Mesendoderm (in vitro differentiated cells): ENCODE data around the gene MED29.

Experiments used
- DNase-seq: peaks from one replicate; pipeline ENCODE4 v3.0.0; 2013
- H2AK5ac ChIP-seq: 2 replicates; pipeline ENCODE4 v1.6.1; 2013; ENCODE audit warnings: low read length, inconsistent platforms
- H2BK120ac ChIP-seq: 2 replicates; pipeline ENCODE4 v1.6.1; 2013; ENCODE audit warnings: low read depth, mild to moderate bottlenecking, low read length, moderate library complexity, mixed read lengths
- H2BK15ac ChIP-seq: replicated peaks from 2 replicates; pipeline ENCODE4 v1.6.1; 2013; ENCODE audit warnings: low read depth, mild to moderate bottlenecking, moderate library complexity
- H2BK5ac ChIP-seq: 2 replicates; pipeline ENCODE4 v1.6.1; 2013; ENCODE audit warnings: low read length, inconsistent platforms
- H3K18ac ChIP-seq: 2 replicates; pipeline ENCODE4 v1.6.1; 2013; ENCODE audit warnings: mild to moderate bottlenecking, low read length, mixed read lengths
- H3K23ac ChIP-seq: one replicate; pipeline ENCODE4 v1.6.1; 2013; ENCODE audit warnings: low read length
- H3K27ac ChIP-seq: 2 replicates; pipeline ENCODE4 v1.5.1; 2013; ENCODE audit warnings: low read depth, mild to moderate bottlenecking, inconsistent platforms, low read length, moderate library complexity
- H3K27me3 ChIP-seq: 2 replicates; pipeline ENCODE4 v1.6.1; 2013; ENCODE audit warnings: low read length, control low read depth, mild to moderate bottlenecking, inconsistent platforms; ENCODE audit not compliant: insufficient read depth, poor library complexity
- H3K36me3 ChIP-seq: 2 replicates; pipeline ENCODE4 v1.6.1; 2013; ENCODE audit warnings: low read length, inconsistent platforms; ENCODE audit not compliant: control insufficient read depth, insufficient read depth
- H3K4ac ChIP-seq: one replicate; pipeline ENCODE4 v1.6.1; 2013; ENCODE audit warnings: low read depth, mild to moderate bottlenecking, low read length, moderate library complexity
- H3K4me1 ChIP-seq: 2 replicates; pipeline ENCODE4 v1.6.1; 2013; ENCODE audit warnings: low read depth, low read length, inconsistent platforms; ENCODE audit not compliant: control insufficient read depth
- H3K4me2 ChIP-seq: 2 replicates; pipeline ENCODE4 v1.6.1; 2013; ENCODE audit warnings: low read length
- H3K4me3 ChIP-seq: 2 replicates; pipeline ENCODE4 v1.5.1; 2013; ENCODE audit warnings: mild to moderate bottlenecking, low read length
- H3K56ac ChIP-seq: one replicate; pipeline ENCODE4 v1.6.1; 2013; ENCODE audit warnings: low read length
- H3K79me1 ChIP-seq: 2 replicates; pipeline ENCODE4 v1.6.1; 2013; ENCODE audit warnings: low read length, inconsistent platforms
- H3K79me2 ChIP-seq: 2 replicates; pipeline ENCODE4 v1.6.1; 2013; ENCODE audit warnings: mild to moderate bottlenecking, low read length; ENCODE audit not compliant: control insufficient read depth, insufficient read depth
- H3K9ac ChIP-seq: 2 replicates; pipeline ENCODE4 v1.6.1; 2013; ENCODE audit warnings: low read length, inconsistent platforms
- H4K5ac ChIP-seq: one replicate; pipeline ENCODE4 v1.6.1; 2013; ENCODE audit warnings: low read length
- H4K8ac ChIP-seq: one replicate; pipeline ENCODE4 v1.6.1; 2013; ENCODE audit warnings: low read depth, mild to moderate bottlenecking, control low read depth, low read length, moderate library complexity
- WGBS: extraction: QIAGEN DNeasy Blood & Tissue Kit; methylation state at CpG from one replicate; pipeline ENCODE4 v1.1.7; 2013; ENCODE audit warnings: low lambda C conversion rate, missing lambda C conversion rate; ENCODE audit not compliant: insufficient coverage; ENCODE audit errors: extremely low coverage; 5-methylcytosine and 5-hydroxymethylcytosine counted together

The MED29 gene

DNA sequence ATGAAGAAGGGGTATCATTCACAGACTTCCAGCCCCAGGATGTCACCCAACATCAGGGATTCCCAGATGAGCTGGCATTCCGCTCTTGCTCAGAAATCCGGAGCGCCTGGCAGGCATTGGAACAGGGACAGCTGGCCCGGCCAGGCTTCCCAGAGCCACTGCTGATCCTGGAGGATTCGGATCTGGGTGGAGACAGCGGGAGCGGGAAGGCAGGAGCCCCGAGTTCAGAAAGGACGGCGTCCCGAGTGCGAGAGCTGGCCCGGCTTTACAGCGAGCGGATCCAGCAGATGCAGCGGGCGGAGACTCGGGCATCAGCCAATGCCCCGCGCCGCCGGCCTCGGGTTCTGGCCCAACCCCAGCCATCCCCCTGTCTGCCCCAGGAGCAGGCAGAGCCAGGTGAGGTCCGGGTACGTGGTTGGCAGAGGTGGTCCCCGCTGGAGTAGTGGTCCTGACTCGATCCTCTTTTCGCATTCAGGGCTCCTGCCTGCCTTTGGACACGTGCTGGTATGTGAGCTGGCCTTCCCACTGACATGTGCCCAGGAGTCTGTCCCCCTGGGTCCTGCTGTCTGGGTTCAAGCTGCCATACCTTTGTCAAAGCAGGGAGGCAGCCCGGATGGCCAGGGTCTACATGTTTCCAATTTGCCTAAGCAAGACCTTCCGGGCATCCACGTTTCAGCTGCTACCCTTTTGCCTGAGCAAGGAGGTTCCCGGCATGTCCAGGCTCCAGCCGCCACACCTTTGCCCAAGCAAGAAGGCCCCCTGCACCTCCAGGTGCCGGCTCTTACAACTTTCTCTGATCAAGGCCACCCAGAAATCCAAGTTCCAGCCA is 32.3 kb downstream of the MED29 start:
- H3K4me3 ChIP-seq, result no peak overlapping the region
- no peak overlapping the region for H3K56ac ChIP-seq
- no peak overlapping the region for H3K27ac ChIP-seq
- peaks cover 3% of the 10 kb centered on the region for H3K4me1 ChIP-seq
- WGBS, result no CpG with 5 or more reads among the region's 35 CpGs
- no peak overlapping the region for H3K4me2 ChIP-seq
- H3K9ac ChIP-seq, result no peak overlapping the region
- H3K4ac ChIP-seq, result no peak overlapping the region
- H3K79me1 ChIP-seq, result peaks cover 6% of the 10 kb centered on the region
- H2AK5ac ChIP-seq, result no peak overlapping the region
- H4K8ac ChIP-seq, result no peak overlapping the region
- no peak overlapping the region for H2BK120ac ChIP-seq
- no peaks in the 10 kb centered on the region for H3K79me2 ChIP-seq
- no peak for DNase-seq
- H4K5ac ChIP-seq, result no peak overlapping the region
- H3K27me3 ChIP-seq, result no peaks in the 10 kb centered on the region
- H2BK15ac ChIP-seq, result no peak overlapping the region
- H3K18ac ChIP-seq, result no peak overlapping the region
- peaks cover 37% of the 10 kb centered on the region for H3K36me3 ChIP-seq
- no peak overlapping the region for H3K23ac ChIP-seq
- H2BK5ac ChIP-seq, result no peak overlapping the region

GRCh38 chr19:39424934-39425333 is 33.8 kb downstream of the MED29 start:
- Histone ChIP-seq H3K18ac (no peak overlapping the region), H2BK15ac (no peak overlapping the region), H3K9ac (no peak overlapping the region), H4K5ac (no peak overlapping the region), H3K4ac (no peak overlapping the region), H3K79me2 (no peaks in the 10 kb centered on the region), H3K36me3 (peaks cover 32% of the 10 kb centered on the region), H2AK5ac (no peak overlapping the region), H4K8ac (no peak overlapping the region), H3K4me3 (no peak overlapping the region), H3K27ac (no peak overlapping the region), H3K27me3 (no peaks in the 10 kb centered on the region), H2BK5ac (no peak overlapping the region), H3K56ac (no peak overlapping the region), H3K4me1 (peaks cover 6% of the 10 kb centered on the region), H3K79me1 (peaks cover 4% of the 10 kb centered on the region), H3K23ac (no peak overlapping the region), H2BK120ac (no peak overlapping the region), H3K4me2 (no peak overlapping the region)
- DNase-seq, result no peak
- WGBS, result no CpG with 5 or more reads among the region's 16 CpGs

DNA sequence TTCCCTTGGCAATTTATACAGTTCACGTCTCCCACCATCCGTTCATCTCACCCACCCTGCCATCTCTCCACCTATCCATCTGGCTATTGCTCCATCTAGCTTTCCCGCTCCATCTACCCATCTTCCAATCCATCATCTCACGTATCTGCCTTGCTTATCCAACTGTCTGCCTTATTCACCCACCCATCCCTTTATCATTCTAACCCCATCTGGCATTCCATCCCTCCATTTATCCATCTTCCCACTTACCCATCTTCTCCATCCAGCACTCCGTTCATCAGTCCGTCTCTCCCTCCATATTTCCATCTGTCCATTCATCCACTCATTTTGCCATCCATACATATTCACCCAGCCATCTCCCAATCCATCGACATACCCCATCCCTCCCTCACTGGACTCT is 34.6 kb downstream of the MED29 start:
- Histone ChIP-seq H4K5ac (no peak overlapping the region), H3K4me3 (no peak overlapping the region), H3K23ac (no peak overlapping the region), H3K36me3 (peaks cover 30% of the 10 kb centered on the region), H3K9ac (no peak overlapping the region), H3K56ac (no peak overlapping the region), H3K27ac (no peak overlapping the region), H3K79me1 (peaks cover 4% of the 10 kb centered on the region), H3K4me1 (peaks cover 6% of the 10 kb centered on the region), H4K8ac (no peak overlapping the region), H2AK5ac (no peak overlapping the region), H3K4me2 (no peak overlapping the region), H2BK5ac (no peak overlapping the region), H3K4ac (no peak overlapping the region), H3K18ac (no peak overlapping the region), H3K79me2 (no peaks in the 10 kb centered on the region), H2BK120ac (no peak overlapping the region), H2BK15ac (no peak overlapping the region), H3K27me3 (no peaks in the 10 kb centered on the region)
- 100% methylated on average over 3 of the region's 7 CpGs for WGBS
- no peak for DNase-seq

GRCh38 chr19:39426170-39426569 is 35.0 kb downstream of the MED29 start:
- Histone ChIP-seq H4K8ac (no peak overlapping the region), H3K36me3 (peaks cover 28% of the 10 kb centered on the region), H4K5ac (no peak overlapping the region), H2BK5ac (no peak overlapping the region), H3K27ac (no peak overlapping the region), H2BK15ac (no peak overlapping the region), H3K4ac (no peak overlapping the region), H3K9ac (no peak overlapping the region), H2BK120ac (no peak overlapping the region), H3K79me2 (no peaks in the 10 kb centered on the region), H2AK5ac (no peak overlapping the region), H3K56ac (no peak overlapping the region), H3K79me1 (peaks cover 4% of the 10 kb centered on the region), H3K27me3 (no peaks in the 10 kb centered on the region), H3K4me2 (no peak overlapping the region), H3K18ac (no peak overlapping the region), H3K23ac (no peak overlapping the region), H3K4me1 (peaks cover 8% of the 10 kb centered on the region), H3K4me3 (no peak overlapping the region)
- DNase-seq, result no peak
- WGBS, result no CpG with 5 or more reads among the region's 5 CpGs

GRCh38 chr19:39427707-39428106 is 36.5 kb downstream of the MED29 start:
- no peak overlapping the region for H3K18ac ChIP-seq
- no peak overlapping the region for H3K9ac ChIP-seq
- H3K56ac ChIP-seq, result no peak overlapping the region
- no peak overlapping the region for H3K27ac ChIP-seq
- no peak for DNase-seq
- WGBS, result no CpG with 5 or more reads among the region's 11 CpGs
- peaks cover 4% of the 10 kb centered on the region for H3K79me1 ChIP-seq
- no peaks in the 10 kb centered on the region for H3K27me3 ChIP-seq
- H3K4ac ChIP-seq, result no peak overlapping the region
- H4K8ac ChIP-seq, result no peak overlapping the region
- no peak overlapping the region for H4K5ac ChIP-seq
- no peak overlapping the region for H3K23ac ChIP-seq
- no peak overlapping the region for H2AK5ac ChIP-seq
- H2BK15ac ChIP-seq, result no peak overlapping the region
- H3K4me2 ChIP-seq, result no peak overlapping the region
- peaks cover 8% of the 10 kb centered on the region for H3K4me1 ChIP-seq
- no peak overlapping the region for H3K4me3 ChIP-seq
- H3K79me2 ChIP-seq, result no peaks in the 10 kb centered on the region
- no peak overlapping the region for H2BK120ac ChIP-seq
- H2BK5ac ChIP-seq, result no peak overlapping the region
- H3K36me3 ChIP-seq, result peaks cover 25% of the 10 kb centered on the region
